Psoas muscle (tissue), 8 donors: Measurements from ENCODE around the gene PAFAH2. TPM values are rescaled to one million over a fixed set of nuclear protein-coding genes. Genes with fewer than 3 reads are reported as not detected.

Source experiments
- ATAC-seq, 4 donors: fragments of 200-7000 bp; cut with Tn5 transposase; one replicate each; pipeline ENCODE4 v1.9.1; 2020; ENCODE audit warnings: moderate library complexity in 3 of 4, mild to moderate bottlenecking in 2 of 4
- DNase-seq, 2 donors: peaks; one replicate each; pipeline ENCODE4 v3.0.0-alpha.2; 2020
- H3K27ac ChIP-seq: fragments of 200-600 bp; one replicate; pipeline ENCODE4 v1.8.0; 2022
- H3K27me3 ChIP-seq, 3 donors: fragments of 200-600 bp in 1 of 3; one replicate each; pipeline versions ENCODE4 v1.6.1 to v1.8.0; 2013 to 2022; ENCODE audit warnings: low read length in 2 of 3, mild to moderate bottlenecking in 2 of 3, moderate library complexity in 1 of 3; ENCODE audit not compliant: insufficient read depth in 3 of 3
- H3K36me3 ChIP-seq, 2 donors: fragments of 200-600 bp in 1 of 2; one replicate each; pipeline versions ENCODE4 v1.6.1 to v1.8.0; 2013 to 2022; ENCODE audit warnings: low read depth in 1 of 2, mild to moderate bottlenecking in 1 of 2, moderate library complexity in 1 of 2; ENCODE audit not compliant: insufficient read depth in 1 of 2
- H3K4me1 ChIP-seq: fragments of 200-600 bp; one replicate; pipeline ENCODE4 v1.8.0; 2022
- H3K4me3 ChIP-seq: fragments of 200-600 bp; one replicate; pipeline ENCODE4 v1.8.0; 2022; ENCODE audit warnings: mild to moderate bottlenecking
- H3K9me3 ChIP-seq: fragments of 200-600 bp; one replicate; pipeline ENCODE4 v1.8.0; 2022
- WGBS, 3 donors: extraction: QIAGEN DNeasy Blood & Tissue Kit; methylation state at CpG; one replicate each; pipeline versions ENCODE4 v1.1.6 to v1.1.7; 2013; 5-methylcytosine and 5-hydroxymethylcytosine counted together
- intact Hi-C, 2 donors: fragments of 100-400 bp; cut with DNase I; formaldehyde crosslinking; loops; one replicate each; pipeline versions ENCODE4 v1.11.0 to v1.14.2; 2022
- polyA plus RNA-seq, 3 donors: library from polyadenylated mRNA; stranded (reverse); fragments of 200-250 nt; gene quantifications; one replicate each; pipeline ENCODE4 v1.2.3, GENCODE V29; 2013
- total RNA-seq, 4 donors: library from RNA; stranded (reverse); fragmentation: NEBNext Ultra II Directional in 2 of 4; extraction: Animal tissue kit (Norgen Biotek cat#: 25700) in 2 of 4; gene quantifications; one replicate each; pipeline versions ENCODE4 v1.2.1 to v1.2.4, GENCODE V29; 2021 to 2023
- TF ChIP-seq, protein P1 (sequence below): fragments of 200-600 bp; IDR thresholded peaks from one replicate; pipeline ENCODE4 v1.8.0; 2022; ENCODE audit warnings: antibody characterized with exemption
- donor health status: healthy with polysubstance abuse.
- donor health status: DM: no; HTN: no; CAD: no; lungs with moderate emphysema.
- donor health status: Bipolar disorder and iron deficiency.
- donor health status: healthy.
- donor health status: DM: yes; HTN: yes; CAD: no.
- donor health status: DM: no; HTN: no; CAD: no.
- donor health status: DM: no; HTN: no; CAD: no.
- donor health status: DM: yes; HTN: yes; CAD: no.

The PAFAH2 gene
- total and polyA plus RNA-seq, 7 donors = 5.1 to 30.1 (median 11.3) TPM

GRCh38 chr1:25971066-25971810 is 26.6 kb downstream of the PAFAH2 start:
- TF ChIP-seq, protein P1, sequence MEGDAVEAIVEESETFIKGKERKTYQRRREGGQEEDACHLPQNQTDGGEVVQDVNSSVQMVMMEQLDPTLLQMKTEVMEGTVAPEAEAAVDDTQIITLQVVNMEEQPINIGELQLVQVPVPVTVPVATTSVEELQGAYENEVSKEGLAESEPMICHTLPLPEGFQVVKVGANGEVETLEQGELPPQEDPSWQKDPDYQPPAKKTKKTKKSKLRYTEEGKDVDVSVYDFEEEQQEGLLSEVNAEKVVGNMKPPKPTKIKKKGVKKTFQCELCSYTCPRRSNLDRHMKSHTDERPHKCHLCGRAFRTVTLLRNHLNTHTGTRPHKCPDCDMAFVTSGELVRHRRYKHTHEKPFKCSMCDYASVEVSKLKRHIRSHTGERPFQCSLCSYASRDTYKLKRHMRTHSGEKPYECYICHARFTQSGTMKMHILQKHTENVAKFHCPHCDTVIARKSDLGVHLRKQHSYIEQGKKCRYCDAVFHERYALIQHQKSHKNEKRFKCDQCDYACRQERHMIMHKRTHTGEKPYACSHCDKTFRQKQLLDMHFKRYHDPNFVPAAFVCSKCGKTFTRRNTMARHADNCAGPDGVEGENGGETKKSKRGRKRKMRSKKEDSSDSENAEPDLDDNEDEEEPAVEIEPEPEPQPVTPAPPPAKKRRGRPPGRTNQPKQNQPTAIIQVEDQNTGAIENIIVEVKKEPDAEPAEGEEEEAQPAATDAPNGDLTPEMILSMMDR = no peak
- Histone ChIP-seq H3K4me1 (no peaks in the 10 kb centered on the region), H3K27me3 (no peaks in the 10 kb centered on the region), H3K4me3 (no peak overlapping the region), H3K27ac (no peak overlapping the region), H3K9me3 (no peaks in the 10 kb centered on the region), H3K36me3 (peaks cover 14 to 97% of the 10 kb centered on the region in 2 donors)
- no peak for ATAC-seq
- 70 to 74% (median 71%) methylated on average over 8 of the region's 8 CpGs for WGBS, 3 donors
- no peak for DNase-seq
- intact Hi-C loops = no loop called here

- H3K27ac ChIP-seq = no peak overlapping the region
- ATAC-seq = no peak
- WGBS, 3 donors = 90 to 95% (median 93%) methylated on average over 3 of the region's 3 CpGs
- peaks cover 6 to 88% of the 10 kb centered on the region in 2 donors for H3K36me3 ChIP-seq
- no peaks in the 10 kb centered on the region for H3K9me3 ChIP-seq
- intact Hi-C loops = no loop called here
- H3K4me1 ChIP-seq = no peaks in the 10 kb centered on the region
- no peaks in the 10 kb centered on the region for H3K27me3 ChIP-seq
- no peak overlapping the region for H3K4me3 ChIP-seq
- DNase-seq = no peak
- TF ChIP-seq, protein P1 = no peak
Measured at GRCh38 chr1:25967308-25967707, 30.6 kb downstream of the PAFAH2 start.

DNA sequence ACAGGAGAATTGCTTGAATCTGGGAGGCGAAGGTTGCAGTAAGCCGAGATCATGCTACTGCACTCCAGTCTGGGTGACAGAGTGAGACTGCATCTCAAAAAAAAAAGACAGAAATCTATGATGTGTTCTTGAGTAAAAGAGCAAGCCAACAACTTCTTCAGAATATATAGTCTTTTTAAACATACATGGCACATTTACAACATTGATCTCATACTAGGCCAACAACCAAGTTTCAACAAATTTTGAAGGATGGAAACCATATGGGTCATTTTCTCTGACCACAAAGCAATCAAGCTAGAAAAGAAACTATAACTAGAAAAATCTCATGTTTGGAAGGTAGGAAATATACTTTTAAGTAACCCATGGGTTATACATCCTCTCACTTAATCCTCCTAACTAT is 38.3 kb downstream of the PAFAH2 start:
- intact Hi-C loops = no loop called here
- Histone ChIP-seq H3K27ac (no peak overlapping the region), H3K9me3 (no peaks in the 10 kb centered on the region), H3K4me3 (no peak overlapping the region), H3K4me1 (no peaks in the 10 kb centered on the region), H3K36me3 (peaks cover 12 to 69% of the 10 kb centered on the region in 2 donors), H3K27me3 (no peaks in the 10 kb centered on the region)
- TF ChIP-seq, protein P1 = no peak
- 95 to 98% (median 97%) methylated on average over 2 of the region's 2 CpGs for WGBS, 3 donors
- no peak for DNase-seq
- ATAC-seq = no peak

- WGBS, 3 donors = 87 to 96% (median 87%) methylated on average over 6 of the region's 6 CpGs
- H3K4me3 ChIP-seq = no peak overlapping the region
- H3K27ac ChIP-seq = no peak overlapping the region
- peaks cover 12 to 61% of the 10 kb centered on the region in 2 donors for H3K36me3 ChIP-seq
- H3K27me3 ChIP-seq = no peaks in the 10 kb centered on the region
- intact Hi-C loops = no loop called here
- H3K9me3 ChIP-seq = no peaks in the 10 kb centered on the region
- ATAC-seq (no peak), DNase-seq (no peak)
- H3K4me1 ChIP-seq = no peaks in the 10 kb centered on the region
- TF ChIP-seq, protein P1 = no peak
Measured at GRCh38 chr1:25958465-25958864, 39.4 kb downstream of the PAFAH2 start.

- intact Hi-C loops = no loop called here
- no peaks in the 10 kb centered on the region for H3K27me3 ChIP-seq
- no peak for DNase-seq
- ATAC-seq = no peak
- H3K9me3 ChIP-seq = no peaks in the 10 kb centered on the region
- TF ChIP-seq, protein P1 = no peak
- H3K27ac ChIP-seq = no peak overlapping the region
- no peak overlapping the region for H3K4me3 ChIP-seq
- H3K36me3 ChIP-seq = peaks cover 6 to 32% of the 10 kb centered on the region in 2 donors
- no peaks in the 10 kb centered on the region for H3K4me1 ChIP-seq
Measured at GRCh38 chr1:25955553-25955952, 42.3 kb downstream of the PAFAH2 start.
